Keratinocyte (primary cell): Measurements from ENCODE around the gene TMEM233. TPM values are rescaled to one million over a fixed set of nuclear protein-coding genes. Genes with fewer than 3 reads are reported as not detected.
A peak's percentile ranks its signal among the peaks of the same experiment; 100 is the strongest.

Experiments
- DNase-seq: peaks from one replicate; pipeline ENCODE4 v3.0.0-alpha.2; 2011; ENCODE audit warnings: low read depth, missing footprints, low spot score
- FAIRE-seq: peaks from 2 replicates; lab custom pipeline; 2011; peaks lifted over from hg19 to GRCh38; lab: Jason Lieb, UNC
- H2AFZ ChIP-seq: 2 replicates; pipeline ENCODE4 v1.6.0; 2012; ENCODE audit warnings: low read length, control low read depth, inconsistent platforms; ENCODE audit not compliant: control insufficient read depth
- H3K27ac ChIP-seq: 2 replicates; pipeline ENCODE4 v1.5.1; 2011; ENCODE audit warnings: low read length; ENCODE audit not compliant: control insufficient read depth, insufficient read depth
- H3K27me3 ChIP-seq: 3 replicates; pipeline ENCODE4 v1.6.0; 2011; ENCODE audit warnings: low read length; ENCODE audit not compliant: control insufficient read depth, insufficient read depth; ENCODE audit errors: extremely low read depth
- H3K36me3 ChIP-seq, 2 experiments: 2 replicates in 1 of 2; 3 replicates in 1 of 2; pipeline ENCODE4 v1.5.1; 2011; ENCODE audit warnings: low read length in 2 of 2, mild to moderate bottlenecking in 1 of 2; ENCODE audit not compliant: control insufficient read depth in 2 of 2, insufficient read depth in 2 of 2; ENCODE audit errors: extremely low read depth in 1 of 2
- H3K4me1 ChIP-seq: 3 replicates; pipeline ENCODE4 v1.5.1; 2011; ENCODE audit warnings: low read length; ENCODE audit not compliant: control insufficient read depth, insufficient read depth; ENCODE audit errors: extremely low read depth
- H3K4me2 ChIP-seq: 3 replicates; pipeline ENCODE4 v1.6.0; 2011; ENCODE audit warnings: low read depth, low read length; ENCODE audit not compliant: control insufficient read depth, insufficient read depth; ENCODE audit errors: extremely low read depth
- H3K4me3 ChIP-seq, 3 experiments: fragments of 200-600 bp in 1 of 3; sonication (generic) in 1 of 3; 2 replicates in 2 of 3; 3 replicates in 1 of 3; pipeline ENCODE4 v1.5.1; 2011 to 2016; ENCODE audit warnings: low read length in 3 of 3, mild to moderate bottlenecking in 3 of 3, control low read depth in 2 of 3, inconsistent platforms in 1 of 3, low read depth in 1 of 3, mixed read lengths in 1 of 3, mixed run types in 1 of 3, moderate library complexity in 1 of 3; ENCODE audit not compliant: control insufficient read depth in 2 of 3, insufficient read depth in 2 of 3; ENCODE audit errors: extremely low read depth in 1 of 3
- H3K79me2 ChIP-seq: 2 replicates; pipeline ENCODE4 v1.6.0; 2012; ENCODE audit warnings: low read length; ENCODE audit not compliant: control insufficient read depth, insufficient read depth
- H3K9ac ChIP-seq: 3 replicates; pipeline ENCODE4 v1.6.0; 2011; ENCODE audit warnings: low read length; ENCODE audit not compliant: control insufficient read depth, insufficient read depth; ENCODE audit errors: extremely low read depth
- H3K9me1 ChIP-seq: 3 replicates; pipeline ENCODE4 v1.6.0; 2011; ENCODE audit warnings: low read length; ENCODE audit not compliant: control insufficient read depth, insufficient read depth; ENCODE audit errors: extremely low read depth
- H3K9me3 ChIP-seq: 2 replicates; pipeline ENCODE4 v1.5.1; 2012; ENCODE audit warnings: low read depth, low read length; ENCODE audit not compliant: control insufficient read depth
- H4K20me1 ChIP-seq: 3 replicates; pipeline ENCODE4 v1.6.0; 2011; ENCODE audit warnings: low read length; ENCODE audit not compliant: control insufficient read depth, insufficient read depth; ENCODE audit errors: extremely low read depth
- EZH2 ChIP-seq: IDR thresholded peaks from one replicate; pipeline ENCODE4 v1.6.1; 2012; ENCODE audit warnings: inconsistent platforms, mild to moderate bottlenecking, low read length, moderate library complexity
- dilution Hi-C: fragments of 300-500 bp; cut with MboI; formaldehyde crosslinking; loops from one replicate; pipeline ENCODE4 v1.7.0; 2020; ENCODE audit warnings: low sequenced_read_pairs; ENCODE audit not compliant: extremely low pct_ligation_motif_present
- polyA minus RNA-seq, 3 experiments: library from RNA; depleted of rRNA, polyadenylated mRNA; stranded (reverse); fragments of >200 nt; gene quantifications; 1 replicate in 1 of 3; 2 replicates in 1 of 3; 3 replicates in 1 of 3; pipeline ENCODE4 v1.2.3, GENCODE V29; 2011
- polyA plus RNA-seq, 5 experiments: library from polyadenylated mRNA; depleted of rRNA in 3 of 5; stranded (reverse) in 3 of 5; stranded (forward) in 1 of 5; unstranded in 1 of 5; fragments of >200 nt; gene quantifications; 1 replicate in 1 of 5; 2 replicates in 3 of 5; 3 replicates in 1 of 5; pipeline versions ENCODE4 v1.2.1 to v1.2.3, GENCODE V29; 2011 to 2012; ENCODE audit warnings: missing spikeins in 2 of 5, low read depth in 1 of 5, low replicate concordance in 1 of 5
- TF ChIP-seq, protein P1 (sequence below), 3 experiments: IDR thresholded peaks in 1 of 3; conservative IDR thresholded peaks in 1 of 3; optimal IDR thresholded peaks in 1 of 3; 2 replicates in 2 of 3; 3 replicates in 1 of 3; pipeline versions ENCODE3 to v1.5.1; 2011; ENCODE audit warnings: low read length in 3 of 3, mild to moderate bottlenecking in 3 of 3, moderate library complexity in 2 of 3, control low read depth in 1 of 3, inconsistent platforms in 1 of 3; ENCODE audit not compliant: insufficient read depth in 2 of 3; ENCODE audit errors: extremely low read depth in 1 of 3

Gene TMEM233
- 0.01 TPM in 1 of 3 replicates, not detected in the others for polyA plus RNA-seq
- not detected for polyA plus RNA-seq (2011; ENCODE audit: low read depth)
- polyA plus RNA-seq (2011; cell fraction: cytosol; rRNA removed) = not detected in 2 replicates
- polyA plus RNA-seq (2011; cell fraction: nucleus; rRNA removed) = not detected in 2 replicates
- polyA plus RNA-seq (2012; ENCODE audit: low replicate concordance) = not detected in 2 replicates
- not detected in 3 replicates for polyA minus RNA-seq
- not detected for polyA minus RNA-seq (2011; cell fraction: cytosol; rRNA and poly(A)+ RNA removed)
- polyA minus RNA-seq (2011; cell fraction: nucleus; rRNA and poly(A)+ RNA removed) = not detected in 2 replicates

GRCh38 chr12:119593578-119594398 is at the start of gene TMEM233:
TSS of gene TMEM233 (plus strand) at chr12:119593774. CDS start at chr12:119593849, 75 bp downstream.
- no peak for FAIRE-seq
- DNase-seq = no peak
- H3K4me2 ChIP-seq = no peak within 1 kb of the TSS
- H3K36me3 ChIP-seq = no peaks in the 10 kb centered on the region
- TF ChIP-seq, protein P1, sequence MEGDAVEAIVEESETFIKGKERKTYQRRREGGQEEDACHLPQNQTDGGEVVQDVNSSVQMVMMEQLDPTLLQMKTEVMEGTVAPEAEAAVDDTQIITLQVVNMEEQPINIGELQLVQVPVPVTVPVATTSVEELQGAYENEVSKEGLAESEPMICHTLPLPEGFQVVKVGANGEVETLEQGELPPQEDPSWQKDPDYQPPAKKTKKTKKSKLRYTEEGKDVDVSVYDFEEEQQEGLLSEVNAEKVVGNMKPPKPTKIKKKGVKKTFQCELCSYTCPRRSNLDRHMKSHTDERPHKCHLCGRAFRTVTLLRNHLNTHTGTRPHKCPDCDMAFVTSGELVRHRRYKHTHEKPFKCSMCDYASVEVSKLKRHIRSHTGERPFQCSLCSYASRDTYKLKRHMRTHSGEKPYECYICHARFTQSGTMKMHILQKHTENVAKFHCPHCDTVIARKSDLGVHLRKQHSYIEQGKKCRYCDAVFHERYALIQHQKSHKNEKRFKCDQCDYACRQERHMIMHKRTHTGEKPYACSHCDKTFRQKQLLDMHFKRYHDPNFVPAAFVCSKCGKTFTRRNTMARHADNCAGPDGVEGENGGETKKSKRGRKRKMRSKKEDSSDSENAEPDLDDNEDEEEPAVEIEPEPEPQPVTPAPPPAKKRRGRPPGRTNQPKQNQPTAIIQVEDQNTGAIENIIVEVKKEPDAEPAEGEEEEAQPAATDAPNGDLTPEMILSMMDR (optimal IDR thresholded peaks at IDR 0.05 in 1 of 3, IDR thresholded peaks at IDR 0.05 in 1 of 3, conservative IDR thresholded peaks at IDR 0.05 in 1 of 3; ENCODE audit: extremely low read depth in 1 of 3, insufficient read depth in 2 of 3, low read length in 3 of 3) = no peak
- peak; percentile 56 for TF ChIP-seq EZH2
- no peak within 1 kb of the TSS for H2AFZ ChIP-seq
- no peaks in the 10 kb centered on the region for H3K9me3 ChIP-seq
- H3K4me3 ChIP-seq = no peak within 1 kb of the TSS
- no peaks in the 10 kb centered on the region for H3K9me1 ChIP-seq
- H3K27ac ChIP-seq = no peak within 1 kb of the TSS
- H3K4me1 ChIP-seq = no peaks in the 10 kb centered on the region
- H4K20me1 ChIP-seq = no peaks in the 10 kb centered on the region
- dilution Hi-C loops = no loop called here
- no peak within 1 kb of the TSS for H3K9ac ChIP-seq
- H3K79me2 ChIP-seq = no peaks in the 10 kb centered on the region
- peaks cover 34% of the 10 kb centered on the region for H3K27me3 ChIP-seq

DNA sequence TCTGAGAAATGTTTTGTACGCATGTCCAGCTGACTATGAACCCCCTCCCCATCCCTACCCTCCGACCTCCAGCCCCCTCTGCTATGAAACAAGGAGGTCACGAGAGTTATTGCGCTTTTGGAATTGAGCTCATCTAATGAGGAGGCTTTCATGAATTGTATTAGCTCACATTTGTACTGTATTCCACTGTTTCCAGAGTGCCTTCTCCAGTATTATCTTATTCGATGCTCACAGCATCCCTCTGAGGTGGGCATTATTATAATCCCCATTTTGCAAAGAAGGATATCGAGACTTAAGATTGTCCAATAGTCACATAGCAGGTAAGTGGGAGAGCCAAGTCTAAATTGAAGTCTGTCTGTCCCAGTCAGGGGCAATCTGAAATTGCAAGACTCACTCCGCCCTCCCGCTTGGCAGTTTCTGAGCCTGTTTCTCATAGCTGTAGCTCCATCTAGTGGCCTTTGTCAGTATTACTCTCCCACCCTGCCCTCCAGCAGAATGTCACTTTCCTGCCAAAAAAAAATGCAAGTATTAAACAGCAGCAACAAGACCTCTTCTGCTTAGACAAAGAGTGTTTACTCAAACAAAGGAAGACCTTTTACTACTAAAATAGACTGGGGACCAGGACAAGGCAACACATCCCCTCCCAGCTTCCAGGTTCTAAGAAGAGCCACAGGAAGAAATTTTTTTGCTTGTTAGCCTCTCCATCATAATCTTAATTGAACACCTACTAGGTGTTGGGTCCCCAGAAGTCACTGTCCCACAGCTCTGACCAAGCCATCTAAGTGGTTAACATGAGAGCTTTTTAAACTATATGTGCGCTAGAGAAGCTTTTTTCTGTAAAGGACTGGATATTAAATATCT is 48.6 kb upstream of the TMEM233 start:
- Histone ChIP-seq H3K9ac (no peak overlapping the region), H3K36me3 (no peaks in the 10 kb centered on the region), H3K9me3 (no peaks in the 10 kb centered on the region), H3K4me3 (no peak overlapping the region), H3K4me1 (no peaks in the 10 kb centered on the region), H3K27ac (no peak overlapping the region), H3K9me1 (no peaks in the 10 kb centered on the region), H4K20me1 (no peaks in the 10 kb centered on the region), H3K79me2 (no peaks in the 10 kb centered on the region), H2AFZ (no peak overlapping the region), H3K27me3 (no peaks in the 10 kb centered on the region), H3K4me2 (no peak overlapping the region)
- peak; percentile 39 for FAIRE-seq
- dilution Hi-C loops = no loop called here
- peak; percentile 60 for DNase-seq
- TF ChIP-seq, protein P1 (optimal IDR thresholded peaks at IDR 0.05 in 1 of 3, IDR thresholded peaks at IDR 0.05 in 1 of 3, conservative IDR thresholded peaks at IDR 0.05 in 1 of 3; ENCODE audit: extremely low read depth in 1 of 3, insufficient read depth in 2 of 3, low read length in 3 of 3) = peak; percentile 76 to 85 (median 81)
- TF ChIP-seq EZH2 = no peak
